ENCODE measurements around the gene MERTK.

GRCh38 chr2:111981666-111982065 is 83.3 kb downstream of the MERTK start:
- no peak for TF ChIP-seq POLR2A (IDR thresholded peaks at IDR 0.05)
- no peak for TF ChIP-seq CTCF (IDR thresholded peaks at IDR 0.05)
